T47D (cell line): ENCODE results near the gene THEMIS.

ENCODE experiments used
- DNase-seq, 2 experiments: peaks; one replicate each; pipeline versions ENCODE4 v3.0.0 to v3.0.0-alpha.2; 2011 to 2012; ENCODE audit warnings: low read depth in 1 of 2, low spot score in 1 of 2
- JUND ChIP-seq: IDR thresholded peaks from 2 replicates; pipeline ENCODE4 v1.6.1; 2012; ENCODE audit warnings: low read depth
- in situ Hi-C: cut with HindIII; loops from 2 replicates; pipeline ENCODE4 v1.10.0; 2016; ENCODE audit warnings: low sequenced_read_pairs, low pct_unique_long_range_greater_than_20kb

The THEMIS gene

GRCh38 chr6:127761084-127761483 lies 139.8 kb downstream of the THEMIS start:
- no peak for TF ChIP-seq JUND
- no peak for DNase-seq
- in situ Hi-C loops: no loop called here

GRCh38 chr6:127749095-127749494 lies 151.8 kb downstream of the THEMIS start:
- in situ Hi-C loops: no loop called here
- TF ChIP-seq JUND: no peak
- no peak for DNase-seq

- no peak for DNase-seq
- in situ Hi-C loops: no loop called here
- TF ChIP-seq JUND: no peak
Measured at GRCh38 chr6:127748290-127748689, 152.6 kb downstream of the THEMIS start.

GRCh38 chr6:127738423-127738822 lies 162.4 kb downstream of the THEMIS start:
- no peak for DNase-seq
- no peak for TF ChIP-seq JUND
- in situ Hi-C loops: no loop called here

GRCh38 chr6:127737768-127738167 lies 163.1 kb downstream of the THEMIS start:
- no peak for DNase-seq
- no peak for TF ChIP-seq JUND
- in situ Hi-C loops: no loop called here

GRCh38 chr6:127737009-127737486 lies 163.8 kb downstream of the THEMIS start:
- in situ Hi-C loops: no loop called here
- DNase-seq: peak; percentile 23 to 72
- TF ChIP-seq JUND: no peak

GRCh38 chr6:127732927-127733326 lies 167.9 kb downstream of the THEMIS start:
- DNase-seq: no peak
- in situ Hi-C loops: no loop called here
- no peak for TF ChIP-seq JUND

- no peak for TF ChIP-seq JUND
- no peak for DNase-seq
- in situ Hi-C loops: no loop called here
Measured at GRCh38 chr6:127727260-127727953, 173.5 kb downstream of the THEMIS start.

- TF ChIP-seq JUND: no peak
- in situ Hi-C loops: no loop called here
- no peak for DNase-seq
Measured at GRCh38 chr6:127725821-127726220, 175.0 kb downstream of the THEMIS start.

- DNase-seq: no peak
- no peak for TF ChIP-seq JUND
- in situ Hi-C loops: no loop called here
Measured at GRCh38 chr6:127718694-127719093, 182.2 kb downstream of the THEMIS start.

GRCh38 chr6:127717384-127717783 lies 183.5 kb downstream of the THEMIS start:
- no peak for TF ChIP-seq JUND
- DNase-seq: no peak
- in situ Hi-C loops: no loop called here

GRCh38 chr6:127716465-127716864 lies 184.4 kb downstream of the THEMIS start:
- DNase-seq: no peak
- TF ChIP-seq JUND: no peak
- in situ Hi-C loops: no loop called here

- DNase-seq: no peak
- no peak for TF ChIP-seq JUND
- in situ Hi-C loops: no loop called here
Measured at GRCh38 chr6:127710668-127711067, 190.2 kb downstream of the THEMIS start.

- no peak for DNase-seq
- no peak for TF ChIP-seq JUND
- in situ Hi-C loops: no loop called here
Measured at GRCh38 chr6:127706216-127706615, 194.6 kb downstream of the THEMIS start.
